Activated T-cell treated with anti-CD3 and anti-CD28 coated beads, Interleukin-2, amount 50 U/mL, for 72 hours (primary cell): ENCODE measurements around the gene AHRR. TPM values are rescaled to one million over a fixed set of nuclear protein-coding genes. Genes with fewer than 3 reads are reported as not detected.
"Not testable (repeated sequence)": the region's sequence is repeated elsewhere in the genome, so short reads cannot be mapped to it uniquely, and the experiment has no call there.

Experiments used
- ATAC-seq, 2 donors: fragments of 150-1000 bp; cut with Tn5 transposase; replicated peaks in 1 of 2; 2 replicates each; pipeline ENCODE4 v1.10.0; 2021; ENCODE audit warnings: moderate library complexity in 2 of 2, mild to moderate bottlenecking in 1 of 2
- DNase-seq, 2 donors: peaks; one replicate each; pipeline ENCODE4 v3.0.0; 2021 to 2022; ENCODE audit warnings: mixed read lengths in 1 of 2
- H3K27ac Mint-ChIP-seq: one replicate; pipeline ENCODE4 v1.8.0; 2022; ENCODE audit warnings: mild to moderate bottlenecking, moderate library complexity, mixed read lengths
- H3K27me3 Mint-ChIP-seq: one replicate; pipeline ENCODE4 v1.8.0; 2022; ENCODE audit warnings: low read depth, mixed read lengths
- H3K36me3 Mint-ChIP-seq, 2 donors: one replicate each; pipeline ENCODE4 v1.8.0; 2022; ENCODE audit warnings: mixed read lengths in 2 of 2, mild to moderate bottlenecking in 1 of 2; ENCODE audit not compliant: insufficient read depth in 2 of 2
- H3K4me1 Mint-ChIP-seq: one replicate; pipeline ENCODE4 v1.8.0; 2022; ENCODE audit warnings: low read depth, mixed read lengths
- H3K4me3 Mint-ChIP-seq, 2 donors: one replicate each; pipeline ENCODE4 v1.8.0; 2022; ENCODE audit warnings: mild to moderate bottlenecking in 2 of 2, mixed read lengths in 2 of 2, moderate library complexity in 2 of 2
- H3K9me3 Mint-ChIP-seq, 2 donors: one replicate each; pipeline ENCODE4 v1.8.0; 2022; ENCODE audit warnings: mixed read lengths in 2 of 2
- total RNA-seq, 2 donors: library from RNA; stranded (reverse); gene quantifications; one replicate each; pipeline ENCODE4 v1.2.3, GENCODE V29; 2022

AHRR gene
- total RNA-seq, 2 donors from 2014 or later: 56.0 to 82.2 TPM

DNA sequence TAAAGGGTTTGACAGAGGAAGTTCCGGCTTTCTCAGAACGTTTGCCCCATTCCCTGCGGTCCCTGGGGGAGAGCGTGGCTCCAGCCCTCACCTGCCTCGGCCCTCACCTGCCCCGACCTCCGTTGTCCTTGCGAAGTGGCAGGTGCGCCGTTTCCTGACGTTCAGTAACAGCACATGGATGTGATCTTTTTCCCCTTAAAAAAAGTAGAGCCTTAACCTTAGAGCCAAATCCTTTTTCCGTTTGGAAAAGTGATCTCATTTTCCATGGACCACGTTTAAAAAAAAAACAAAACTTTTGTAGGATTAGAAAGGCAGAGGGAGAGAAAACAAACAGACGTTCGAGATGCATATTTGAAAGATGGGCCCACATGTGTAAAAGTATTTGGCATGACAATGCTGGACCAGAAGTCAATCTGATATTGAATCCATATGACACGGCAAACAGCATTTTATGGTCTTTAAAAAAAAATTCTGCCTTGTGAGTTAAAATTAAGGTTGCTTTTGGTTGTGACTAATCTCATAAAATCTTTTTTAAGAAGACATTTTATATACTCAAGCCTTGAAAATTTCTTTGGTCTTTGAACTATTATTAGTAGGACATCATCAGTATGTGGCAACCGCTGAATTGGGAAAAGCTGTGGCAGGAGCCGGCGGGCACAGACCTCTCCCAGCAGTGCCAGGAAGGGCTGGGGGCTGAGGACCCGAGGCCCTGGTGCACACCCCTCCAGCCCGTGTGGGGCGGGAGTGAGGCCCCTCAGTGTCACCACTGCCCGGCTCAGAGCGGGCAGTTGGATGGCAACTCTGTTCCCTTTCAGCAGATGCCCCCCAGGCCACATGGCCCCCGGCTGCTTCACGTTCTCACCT, 79.0 kb downstream of the AHRR start:
- no peak for DNase-seq
- H3K27ac Mint-ChIP-seq: peak overlapping the region; percentile 80
- H3K36me3 Mint-ChIP-seq: peaks cover 9 to 34% of the 10 kb centered on the region in 2 donors
- peaks cover 63% of the 10 kb centered on the region for H3K4me1 Mint-ChIP-seq
- H3K9me3 Mint-ChIP-seq: no peaks in the 10 kb centered on the region
- H3K4me3 Mint-ChIP-seq: peak overlapping the region; percentile 75 to 77
- ATAC-seq: no peak
- peaks cover 16% of the 10 kb centered on the region for H3K27me3 Mint-ChIP-seq

DNA sequence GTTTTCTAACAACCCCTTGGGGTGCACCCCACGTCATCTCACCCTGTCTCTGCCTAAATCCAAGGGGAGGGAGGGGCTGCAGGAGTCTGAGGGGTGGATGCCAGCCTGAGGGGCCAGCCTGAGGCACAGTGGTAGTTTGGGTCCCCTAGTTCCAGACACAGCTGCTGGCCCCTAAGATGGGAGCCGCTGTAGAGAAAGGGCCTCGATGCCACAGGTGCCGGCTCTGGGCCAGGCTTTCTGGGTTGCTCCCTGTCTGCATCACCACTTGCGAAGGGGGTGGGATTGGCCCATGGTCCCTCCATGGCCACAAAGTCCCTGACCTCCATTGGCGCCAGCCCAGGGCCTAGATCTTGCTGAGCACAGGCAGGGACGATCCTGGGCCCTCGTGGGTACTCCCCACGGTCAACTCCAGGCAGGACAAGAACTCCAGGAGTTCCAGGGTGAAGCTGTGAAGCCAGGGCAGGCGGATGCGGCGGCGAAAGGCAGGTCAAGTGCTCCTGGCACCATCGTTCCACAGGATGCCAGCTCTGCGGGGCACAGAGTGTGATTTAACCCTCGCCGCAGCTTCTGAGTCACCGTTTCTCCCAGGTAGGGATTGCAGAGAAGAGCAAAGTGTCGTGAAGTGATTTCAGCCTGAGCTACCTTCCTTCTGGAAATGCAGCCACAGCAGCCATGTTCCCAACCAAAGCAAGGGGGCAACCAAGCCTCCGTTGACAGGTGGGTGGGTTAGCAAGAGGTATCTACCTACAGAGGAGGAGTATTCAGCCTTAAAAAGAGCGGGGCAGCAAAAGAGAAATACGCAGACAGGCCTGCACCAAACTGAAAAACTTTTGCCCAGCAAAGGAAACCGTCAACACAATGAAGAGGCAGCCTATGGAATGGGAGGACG, 79.9 kb downstream of the AHRR start:
- peak overlapping the region; percentile 25 to 50 for H3K4me3 Mint-ChIP-seq
- H3K36me3 Mint-ChIP-seq: peaks cover 9 to 39% of the 10 kb centered on the region in 2 donors
- peaks cover 60% of the 10 kb centered on the region for H3K4me1 Mint-ChIP-seq
- ATAC-seq: no peak
- peaks cover 24% of the 10 kb centered on the region for H3K27me3 Mint-ChIP-seq
- H3K9me3 Mint-ChIP-seq: no peaks in the 10 kb centered on the region
- no peak for DNase-seq
- H3K27ac Mint-ChIP-seq: no peak overlapping the region

DNA sequence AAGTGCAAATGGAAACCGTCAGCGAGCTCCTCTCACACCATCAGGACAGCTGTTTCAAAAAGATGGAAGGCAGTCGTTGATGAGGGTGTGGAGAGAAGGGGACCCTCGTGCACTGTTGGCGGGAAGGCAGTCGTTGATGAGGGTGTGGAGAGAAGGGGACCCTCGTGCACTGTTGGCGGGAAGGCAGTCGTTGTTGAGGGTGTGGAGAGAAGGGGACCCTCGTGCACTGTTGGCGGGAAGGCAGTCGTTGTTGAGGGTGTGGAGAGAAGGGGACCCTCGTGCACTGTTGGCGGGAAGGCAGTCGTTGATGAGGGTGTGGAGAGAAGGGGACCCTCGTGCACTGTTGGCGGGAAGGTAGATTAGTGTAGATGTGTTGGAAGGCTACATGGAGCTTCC, 80.7 kb downstream of the AHRR start:
- ATAC-seq, H3K27ac Mint-ChIP-seq, H3K9me3 Mint-ChIP-seq, DNase-seq: not testable (repeated sequence)
- peaks cover 9 to 39% of the 10 kb centered on the region in 2 donors for H3K36me3 Mint-ChIP-seq
- H3K4me1 Mint-ChIP-seq: peaks cover 60% of the 10 kb centered on the region
- H3K4me3 Mint-ChIP-seq: peak overlapping the region; percentile 31 to 70
- peaks cover 24% of the 10 kb centered on the region for H3K27me3 Mint-ChIP-seq

DNA sequence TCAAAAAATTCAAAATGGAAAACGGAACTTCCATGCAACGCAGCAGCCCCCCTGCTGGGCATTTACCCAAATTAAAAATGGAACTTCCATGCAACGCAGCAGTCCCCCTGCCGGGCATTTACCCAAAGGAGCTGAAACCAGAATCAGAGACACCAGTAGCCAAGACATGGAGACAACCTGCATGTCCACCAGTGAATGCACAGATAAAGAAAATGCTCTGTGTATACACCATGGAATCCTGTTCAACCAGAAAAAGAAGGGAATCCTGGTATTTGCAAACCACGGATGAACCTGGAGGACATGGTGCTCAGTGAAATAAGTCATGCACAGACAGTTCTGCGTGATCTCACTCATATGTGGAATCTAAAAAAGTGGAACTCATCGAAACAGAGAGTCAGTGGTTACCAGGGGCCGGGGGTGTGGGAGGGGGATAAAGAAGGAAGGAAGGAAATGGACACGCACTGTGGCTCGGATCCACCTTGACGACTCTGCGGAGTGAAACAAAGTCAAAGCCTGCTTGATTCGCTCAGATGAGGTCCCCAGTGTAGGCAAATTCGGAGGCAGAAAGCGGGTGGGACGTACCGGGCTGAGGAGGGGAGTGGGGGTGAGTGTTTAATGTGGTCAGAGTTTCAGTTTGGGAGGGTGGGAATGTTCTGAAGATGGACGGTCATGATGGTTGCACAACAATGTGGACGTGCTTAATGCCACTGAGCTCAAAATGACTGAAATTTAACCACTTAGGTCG, 81.3 kb downstream of the AHRR start:
- DNase-seq (peak; percentile 54 to 74), ATAC-seq (peak; percentile 61 to 74)
- Mint-ChIP-seq H3K9me3 (no peaks in the 10 kb centered on the region), H3K36me3 (peaks cover 9 to 40% of the 10 kb centered on the region in 2 donors), H3K27ac (no peak overlapping the region), H3K4me1 (peaks cover 60% of the 10 kb centered on the region), H3K27me3 (peaks cover 24% of the 10 kb centered on the region), H3K4me3 (peak overlapping the region; percentile 45 to 70)

- Mint-ChIP-seq H3K4me1 (peaks cover 52% of the 10 kb centered on the region), H3K4me3 (peak overlapping the region in 1 of 2 donors; percentile 4), H3K27me3 (peaks cover 24% of the 10 kb centered on the region), H3K36me3 (peaks cover 9 to 37% of the 10 kb centered on the region in 2 donors), H3K9me3 (no peaks in the 10 kb centered on the region), H3K27ac (no peak overlapping the region)
- ATAC-seq (no peak), DNase-seq (no peak)
Observed at GRCh38 chr5:403995-404394, 82.5 kb downstream of the AHRR start.

GRCh38 chr5:404666-405241, 83.2 kb downstream of the AHRR start:
- Mint-ChIP-seq H3K4me1 (peaks cover 45% of the 10 kb centered on the region), H3K9me3 (no peaks in the 10 kb centered on the region), H3K27me3 (peaks cover 24% of the 10 kb centered on the region), H3K36me3 (peaks cover 7 to 38% of the 10 kb centered on the region in 2 donors), H3K4me3 (no peak overlapping the region), H3K27ac (no peak overlapping the region)
- ATAC-seq: no peak
- DNase-seq: no peak

DNA sequence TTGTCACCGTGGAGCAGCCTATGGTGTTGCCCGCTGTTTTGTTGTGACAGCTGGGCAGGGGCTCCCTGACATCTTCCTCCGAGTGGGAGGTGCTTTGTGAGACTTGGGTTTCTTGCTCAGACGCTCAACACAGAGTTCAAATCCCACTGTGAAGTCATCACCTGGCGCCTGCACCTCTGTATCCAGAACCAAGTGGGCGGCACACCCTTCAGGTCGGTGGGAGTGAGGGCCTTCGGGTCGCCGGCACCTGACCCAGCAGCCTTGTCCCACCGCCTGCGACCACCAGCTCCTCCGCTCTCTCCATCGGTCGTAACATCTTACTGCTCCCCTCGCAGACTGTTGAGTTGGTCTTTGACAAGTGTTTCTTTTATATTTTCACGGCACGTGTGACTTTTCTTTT, 83.9 kb downstream of the AHRR start:
- Mint-ChIP-seq H3K4me1 (peaks cover 42% of the 10 kb centered on the region), H3K9me3 (no peaks in the 10 kb centered on the region), H3K27ac (no peak overlapping the region), H3K36me3 (peaks cover 7 to 31% of the 10 kb centered on the region in 2 donors), H3K4me3 (no peak overlapping the region), H3K27me3 (peaks cover 24% of the 10 kb centered on the region)
- DNase-seq (no peak), ATAC-seq (no peak)

- ATAC-seq (no peak), DNase-seq (no peak)
- no peak overlapping the region for H3K4me3 Mint-ChIP-seq
- H3K9me3 Mint-ChIP-seq: peaks cover 0 to under 1% of the 10 kb centered on the region in 2 donors
- peaks cover 27% of the 10 kb centered on the region for H3K27me3 Mint-ChIP-seq
- H3K36me3 Mint-ChIP-seq: peaks cover 8 to 30% of the 10 kb centered on the region in 2 donors
- H3K4me1 Mint-ChIP-seq: peaks cover 44% of the 10 kb centered on the region
- no peak overlapping the region for H3K27ac Mint-ChIP-seq
Observed at GRCh38 chr5:406041-406440, 84.5 kb downstream of the AHRR start.

DNA sequence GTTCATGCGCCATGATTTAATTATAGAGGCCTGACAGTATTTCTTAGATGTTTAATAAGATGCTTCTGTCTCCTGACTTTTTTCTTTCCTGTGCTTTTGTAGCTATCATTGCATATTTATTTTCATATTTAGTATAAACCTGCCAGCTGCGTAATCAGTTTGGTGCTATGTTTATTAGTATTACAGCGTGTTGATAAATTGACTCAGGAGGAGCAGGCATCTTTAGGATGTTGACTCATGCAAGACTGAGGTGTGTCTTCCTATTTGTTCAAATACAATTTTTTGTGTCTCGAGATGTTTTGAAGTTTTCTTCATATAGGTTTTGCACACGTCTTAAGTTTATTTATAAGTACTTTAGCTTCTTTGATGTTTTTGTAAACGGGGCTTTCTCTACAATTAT, 85.5 kb downstream of the AHRR start:
- Mint-ChIP-seq H3K4me1 (peaks cover 44% of the 10 kb centered on the region), H3K36me3 (peaks cover 4 to 28% of the 10 kb centered on the region in 2 donors), H3K27ac (no peak overlapping the region), H3K4me3 (no peak overlapping the region), H3K27me3 (peaks cover 22% of the 10 kb centered on the region), H3K9me3 (peaks cover 0 to 2% of the 10 kb centered on the region in 2 donors)
- DNase-seq (no peak), ATAC-seq (no peak)

DNA sequence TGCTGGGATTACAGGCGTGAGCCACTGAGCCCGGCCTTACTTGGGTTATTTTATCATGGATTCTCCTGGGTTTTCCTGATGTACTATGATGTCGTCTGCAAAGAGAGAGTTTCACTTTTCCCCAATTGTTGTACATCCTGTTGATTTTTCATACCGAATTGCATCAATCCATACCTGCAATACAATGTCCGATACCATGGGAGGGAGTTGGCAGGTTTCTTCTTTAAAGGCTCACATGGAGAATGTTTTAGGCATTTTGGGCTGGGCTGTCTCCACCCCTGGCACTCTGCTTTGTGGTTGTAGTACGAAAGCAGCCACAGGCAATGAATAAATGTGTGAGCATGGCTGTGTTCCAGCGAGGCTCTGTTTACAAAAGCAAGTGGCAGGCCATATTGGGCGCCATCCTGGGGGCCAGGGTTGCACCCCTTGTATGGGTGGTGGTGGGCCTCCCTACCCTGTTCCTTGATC, 86.3 kb downstream of the AHRR start:
- Mint-ChIP-seq H3K4me1 (peaks cover 42% of the 10 kb centered on the region), H3K9me3 (peaks cover 0 to 2% of the 10 kb centered on the region in 2 donors), H3K36me3 (peaks cover 3 to 30% of the 10 kb centered on the region in 2 donors), H3K27ac (no peak overlapping the region), H3K27me3 (peaks cover 21% of the 10 kb centered on the region), H3K4me3 (no peak overlapping the region)
- no peak for DNase-seq
- no peak for ATAC-seq

DNA sequence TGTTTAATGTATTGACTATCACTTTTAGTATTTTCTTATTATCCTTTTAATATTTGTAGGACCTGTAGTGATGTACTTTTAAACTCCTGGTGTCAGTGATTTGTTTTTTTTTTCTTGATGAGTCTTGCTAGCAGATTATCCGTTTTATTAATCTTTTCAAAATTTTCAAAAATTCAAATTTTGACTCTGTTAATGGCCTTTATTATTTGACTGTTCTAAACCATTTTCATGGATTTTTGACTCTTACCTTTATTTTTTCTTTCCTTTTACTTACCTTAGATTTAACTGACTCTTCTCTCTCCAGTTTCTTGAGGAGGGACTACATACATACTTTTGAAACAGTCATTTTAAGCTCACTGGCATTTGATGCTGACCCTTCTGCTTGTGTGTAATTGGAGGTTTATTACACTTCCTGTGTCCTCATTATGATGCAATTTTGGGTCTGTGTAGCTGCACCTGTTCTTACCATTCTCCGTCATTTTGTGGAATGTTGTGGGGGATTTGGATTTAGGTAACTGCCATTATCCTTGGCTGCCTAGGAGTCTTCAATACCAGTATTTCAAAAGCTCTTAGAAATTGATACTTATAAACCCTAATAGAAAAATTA, 89.5 kb downstream of the AHRR start:
- Mint-ChIP-seq H3K27me3 (peaks cover 8% of the 10 kb centered on the region), H3K4me1 (peaks cover 29% of the 10 kb centered on the region), H3K9me3 (peaks cover 0 to 2% of the 10 kb centered on the region in 2 donors), H3K36me3 (peaks cover 4 to 27% of the 10 kb centered on the region in 2 donors), H3K4me3 (peak overlapping the region; percentile 8 to 42), H3K27ac (peak overlapping the region; percentile 9)
- ATAC-seq (no peak), DNase-seq (no peak)

- peak; percentile 58 to 84 for ATAC-seq
- peaks cover 29% of the 10 kb centered on the region for H3K4me1 Mint-ChIP-seq
- peak overlapping the region; percentile 20 to 28 for H3K4me3 Mint-ChIP-seq
- peak in 1 of 2 donors; percentile 52 for DNase-seq
- H3K27ac Mint-ChIP-seq: no peak overlapping the region
- H3K27me3 Mint-ChIP-seq: peaks cover 6% of the 10 kb centered on the region
- H3K36me3 Mint-ChIP-seq: peaks cover 4 to 27% of the 10 kb centered on the region in 2 donors
- peaks cover 0 to 2% of the 10 kb centered on the region in 2 donors for H3K9me3 Mint-ChIP-seq
Observed at GRCh38 chr5:411728-412127, 90.2 kb downstream of the AHRR start.
